GOT3 (cell line): Measurements from ENCODE around the gene RBM19.
"Not testable (repeated sequence)": the region's sequence is repeated elsewhere in the genome, so short reads cannot be mapped to it uniquely, and the experiment has no call there.

ENCODE experiments used
- DNase-seq: peaks from one replicate; lab custom pipeline; 2025; ENCODE audit warnings: mixed read lengths; lab: John Stamatoyannopoulos, UW

Gene RBM19

DNA sequence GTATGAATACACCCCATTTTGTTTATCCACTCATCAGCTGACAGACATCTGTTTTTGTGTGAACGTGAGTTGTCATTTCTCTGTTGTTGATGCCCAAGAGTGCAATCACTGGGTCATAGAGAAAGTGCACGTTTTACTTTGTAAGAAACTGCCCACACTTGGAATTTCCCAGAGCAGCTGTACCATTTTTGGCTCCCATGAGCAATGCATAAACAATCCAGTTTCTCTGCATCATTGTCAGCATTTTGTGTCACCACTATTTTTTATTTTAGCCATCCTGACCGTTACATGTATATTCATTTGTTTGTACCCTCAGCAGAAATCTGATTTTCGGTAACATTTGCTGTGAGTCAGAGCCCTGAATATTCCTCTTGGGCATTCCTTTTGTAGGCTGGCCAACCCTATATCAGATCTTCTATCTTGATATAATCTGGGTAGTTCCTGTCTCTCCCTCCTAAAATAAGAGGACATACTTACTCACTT is 62.7 kb downstream of the RBM19 start:
- DNase-seq = no peak

DNA sequence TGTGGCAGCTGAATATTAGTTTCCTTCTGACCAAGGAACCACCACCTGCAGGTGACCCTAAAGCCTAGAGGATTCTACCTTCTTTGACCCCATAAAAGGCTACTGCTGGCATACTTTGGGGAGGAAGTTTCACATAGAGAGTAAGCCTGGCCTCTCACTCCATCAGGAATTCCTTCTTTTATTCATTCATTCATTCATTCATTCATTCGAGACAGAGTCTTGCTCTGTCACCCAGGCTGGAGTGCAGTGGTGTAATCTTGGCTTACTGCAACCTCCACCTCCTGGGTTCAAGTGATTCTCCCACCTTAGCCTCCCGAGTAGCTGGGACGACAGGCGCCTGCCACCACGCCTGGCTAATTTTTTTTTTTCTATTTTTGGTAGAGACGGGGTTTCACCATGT is 64.8 kb downstream of the RBM19 start:
- not testable (repeated sequence) for DNase-seq

DNA sequence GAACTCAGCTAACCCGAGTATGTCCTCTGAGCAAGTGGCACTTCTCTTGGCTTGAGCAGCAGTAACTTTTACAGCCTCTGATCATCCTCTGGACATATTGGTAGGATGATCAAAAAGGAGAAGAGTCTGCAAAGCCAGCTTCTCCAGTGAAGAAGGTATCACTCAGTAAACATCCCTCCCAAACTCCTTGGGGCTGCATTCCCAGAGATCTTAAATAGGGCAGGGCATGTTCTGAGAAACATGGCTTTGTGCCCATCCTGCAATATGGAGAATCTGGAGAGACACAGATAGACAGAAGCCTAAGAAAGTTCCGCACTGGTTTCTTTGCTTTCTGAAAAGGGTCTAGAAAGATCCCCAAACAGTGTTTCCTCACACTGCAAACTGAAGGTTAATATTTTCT is 65.4 kb downstream of the RBM19 start:
- DNase-seq = no peak

DNA sequence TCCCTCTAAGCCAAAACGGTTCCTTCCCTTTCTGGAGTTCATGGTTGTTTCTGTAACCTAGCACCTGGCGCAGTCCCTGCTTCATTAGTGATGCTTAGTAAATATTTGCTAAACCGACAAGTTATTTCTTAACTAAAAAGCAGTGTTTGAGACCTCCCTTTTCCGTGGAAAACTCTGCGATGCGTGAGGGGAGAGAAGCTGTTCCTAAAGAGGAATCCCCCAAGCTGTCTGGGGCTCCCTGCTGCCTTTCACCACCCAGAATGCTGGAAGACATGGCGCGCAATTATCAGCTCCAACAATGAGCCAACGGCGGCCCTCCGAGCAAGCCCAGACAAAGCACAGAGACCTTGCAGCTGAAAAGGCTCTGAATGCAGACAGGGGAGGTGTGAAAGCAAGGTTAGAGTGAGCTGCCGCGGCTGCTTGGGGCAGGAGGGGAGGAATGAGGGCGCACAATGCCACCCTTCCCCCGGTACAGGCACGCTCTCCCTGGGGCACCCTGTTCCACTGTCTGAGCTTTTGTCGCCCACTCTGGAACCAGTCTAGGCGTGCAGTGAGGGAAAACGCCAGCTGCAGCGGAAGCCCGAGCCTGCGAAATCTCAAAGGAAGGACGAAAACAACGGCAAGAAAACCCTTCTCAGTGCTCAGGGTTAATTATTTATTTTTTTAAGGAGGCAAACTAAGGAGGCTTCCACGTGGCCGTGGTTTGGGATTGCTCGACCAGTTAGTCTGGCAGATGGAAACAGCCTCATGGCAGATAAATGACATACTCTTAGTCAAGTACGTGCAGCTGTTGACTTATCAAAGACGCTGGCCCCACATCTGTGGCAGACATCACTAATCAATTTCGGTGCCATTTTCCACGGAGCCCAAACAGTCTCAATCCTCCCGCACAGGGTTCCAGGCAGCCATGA is 66.3 kb downstream of the RBM19 start:
- DNase-seq = no peak

DNA sequence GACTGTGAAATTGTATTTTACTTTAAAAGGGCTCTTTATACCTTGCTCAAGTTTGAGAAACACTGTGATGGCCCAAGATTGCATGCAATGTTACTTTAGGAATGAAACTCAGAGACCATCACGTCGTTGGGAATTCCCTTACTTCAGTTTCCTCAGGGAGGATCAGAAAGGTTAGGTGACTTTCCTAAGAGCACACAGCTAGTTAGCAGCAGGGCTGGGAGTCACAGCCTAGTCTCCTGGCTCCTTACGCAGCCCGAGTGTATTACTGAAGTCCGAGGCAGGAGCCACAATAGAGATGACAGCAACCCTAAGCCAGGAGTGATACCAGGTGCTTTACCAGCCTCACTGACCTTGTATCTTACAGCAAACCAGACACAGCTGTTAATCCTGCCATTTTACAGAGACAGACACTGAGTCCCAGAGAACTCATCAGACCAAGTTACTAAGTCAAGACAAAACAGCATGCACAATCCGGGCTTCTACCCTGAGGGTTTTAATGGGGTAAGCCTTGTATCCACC is 67.0 kb downstream of the RBM19 start:
- no peak for DNase-seq

DNA sequence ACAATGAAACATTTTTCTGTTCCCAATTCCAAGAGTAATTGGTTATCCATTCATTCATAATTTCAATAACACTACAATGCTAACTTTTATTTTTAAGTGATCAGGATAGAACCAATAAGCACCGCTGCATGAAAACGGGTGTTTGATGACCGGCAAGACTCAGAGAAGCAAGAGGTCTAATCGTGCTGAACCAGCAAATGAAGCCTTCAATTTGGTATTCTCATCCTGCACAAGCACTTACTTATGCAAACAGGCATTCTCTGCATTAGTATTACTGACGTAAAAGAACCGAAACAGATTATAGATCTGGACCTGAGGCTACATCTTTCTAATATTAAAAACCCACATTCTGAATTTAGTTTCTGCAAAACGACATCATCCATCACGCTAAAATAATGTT is 67.7 kb downstream of the RBM19 start:
- DNase-seq = no peak

DNA sequence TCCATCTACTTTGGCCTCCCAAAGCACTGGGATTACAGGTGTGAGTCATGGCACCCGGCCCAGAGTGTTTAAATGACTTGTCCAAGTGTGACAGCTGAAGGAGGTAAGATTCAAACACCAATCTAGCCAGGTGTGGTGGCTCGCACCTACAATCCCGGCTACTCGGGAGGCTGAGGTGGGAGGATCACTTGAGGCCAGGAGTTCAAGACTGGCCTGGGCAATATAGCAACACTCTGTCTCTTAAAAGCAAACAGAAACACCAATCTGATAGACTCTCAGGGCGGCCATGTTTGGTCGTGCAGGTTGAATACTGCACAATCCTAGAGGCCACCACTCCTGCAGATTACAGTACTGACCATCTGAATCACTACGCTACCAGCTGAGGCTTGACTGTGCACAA is 68.7 kb downstream of the RBM19 start:
- DNase-seq = no peak

DNA sequence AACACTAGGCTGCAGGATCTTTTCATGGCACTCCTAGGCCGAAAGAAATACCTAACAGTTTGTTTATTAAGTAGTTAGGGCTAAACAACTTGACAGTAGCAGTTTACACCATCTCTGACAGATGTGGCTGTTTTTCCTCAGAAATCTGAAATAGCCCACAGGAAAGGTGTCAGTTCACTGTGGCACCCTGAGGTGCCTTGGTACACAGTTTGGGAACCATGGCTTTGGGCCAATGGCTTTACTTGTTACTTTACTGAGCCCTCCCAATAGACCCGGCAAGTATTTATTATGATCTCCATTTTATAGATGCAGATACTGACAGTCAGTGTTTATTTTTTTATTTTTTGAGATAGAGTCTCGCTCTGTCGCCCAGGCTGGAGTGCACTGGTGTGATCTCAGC is 69.3 kb downstream of the RBM19 start:
- no peak for DNase-seq

DNA sequence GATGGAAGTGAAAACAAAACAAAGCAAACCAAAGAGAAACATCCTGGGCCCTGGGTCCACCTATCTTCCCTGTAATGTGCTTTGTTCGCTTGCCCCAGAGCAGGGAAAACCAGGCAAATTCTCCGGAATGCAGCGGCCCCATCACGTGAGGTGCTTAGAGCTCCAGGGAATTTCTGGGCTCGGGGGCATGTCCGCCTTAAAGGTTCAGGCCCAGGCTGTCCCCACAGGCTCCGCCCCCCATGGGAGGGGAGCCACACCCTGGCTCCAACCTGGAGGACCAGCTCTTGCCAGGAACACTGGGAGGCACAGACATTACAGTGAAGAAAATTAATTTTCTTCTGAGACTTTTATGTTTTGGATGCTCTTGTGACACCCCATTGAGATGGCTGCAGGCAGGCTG is 69.9 kb downstream of the RBM19 start:
- DNase-seq = no peak

DNA sequence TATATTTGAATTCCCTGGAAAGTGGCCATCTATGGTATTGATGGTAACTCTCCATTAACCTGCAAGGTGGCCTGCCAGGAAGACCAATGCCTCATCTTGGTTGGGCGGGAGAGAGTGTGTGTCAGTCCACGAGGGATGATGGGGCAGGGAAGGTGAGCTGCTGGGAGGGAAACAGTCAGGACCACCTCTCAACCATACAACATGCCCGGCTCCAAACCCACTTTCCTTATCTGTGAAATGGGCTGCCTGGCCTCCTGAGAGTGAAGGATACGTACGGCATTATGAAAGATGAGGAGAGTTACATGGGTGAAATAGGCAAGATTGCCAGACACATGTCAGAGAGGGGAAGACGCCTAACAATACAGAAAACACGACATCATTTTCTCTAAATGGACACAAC is 70.9 kb downstream of the RBM19 start:
- DNase-seq = no peak

DNA sequence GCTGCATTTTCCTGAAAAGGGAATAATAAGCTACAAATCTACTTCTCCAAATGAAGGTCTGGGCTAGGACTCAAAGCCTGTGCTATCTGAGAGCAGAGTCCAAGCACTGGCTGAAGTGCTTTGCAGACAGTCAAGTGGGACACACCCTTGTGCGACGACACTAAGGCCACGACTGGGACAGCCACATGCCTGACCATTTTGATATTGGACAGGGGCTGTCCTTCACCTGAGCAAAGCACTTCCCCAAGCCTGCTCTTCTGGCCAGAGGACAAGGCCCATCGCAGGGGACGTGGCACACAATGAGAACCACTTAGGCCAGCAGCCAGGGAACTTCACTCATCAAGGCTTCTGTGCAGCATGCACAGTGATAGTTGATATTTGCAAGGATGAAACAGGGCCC is 71.4 kb downstream of the RBM19 start:
- DNase-seq = no peak

DNA sequence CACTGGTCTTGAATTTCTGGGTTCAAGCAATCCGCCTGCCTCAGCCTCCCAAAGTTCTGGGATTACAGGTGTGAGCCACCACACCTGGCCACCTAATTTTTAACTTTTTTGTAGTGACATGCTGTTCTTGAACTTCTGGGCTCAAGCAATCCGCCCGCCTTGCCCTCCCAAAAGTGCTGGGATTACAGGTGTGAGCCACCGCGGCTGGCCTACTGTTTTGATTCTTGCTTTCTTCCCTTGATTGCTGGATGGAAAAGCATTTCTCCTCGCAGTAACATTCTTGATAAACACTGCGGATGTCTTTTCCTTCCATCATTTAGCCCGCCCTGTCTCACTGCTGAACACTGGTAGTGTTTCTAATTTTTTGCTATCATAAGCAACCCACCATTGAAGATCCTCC is 72.9 kb downstream of the RBM19 start:
- no peak for DNase-seq

DNA sequence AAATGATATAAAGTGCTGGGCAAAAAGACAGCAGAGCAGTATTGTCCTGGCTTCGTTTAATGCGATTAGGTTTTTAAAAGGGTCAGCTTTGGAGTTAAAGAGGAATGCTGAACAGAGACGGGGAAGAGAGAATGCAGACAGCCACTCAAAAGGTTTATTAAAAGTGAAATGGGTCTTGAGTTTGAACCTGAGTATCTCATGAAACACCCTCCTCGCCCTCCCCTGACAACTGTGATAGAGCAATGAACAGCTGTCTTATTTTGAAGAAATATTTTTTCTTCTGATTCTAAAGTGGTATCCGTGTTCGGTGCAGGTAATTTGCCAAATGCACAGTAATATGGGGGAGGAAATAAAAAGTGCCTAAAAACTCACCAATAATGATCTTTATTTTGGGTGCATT is 73.6 kb downstream of the RBM19 start:
- no peak for DNase-seq

DNA sequence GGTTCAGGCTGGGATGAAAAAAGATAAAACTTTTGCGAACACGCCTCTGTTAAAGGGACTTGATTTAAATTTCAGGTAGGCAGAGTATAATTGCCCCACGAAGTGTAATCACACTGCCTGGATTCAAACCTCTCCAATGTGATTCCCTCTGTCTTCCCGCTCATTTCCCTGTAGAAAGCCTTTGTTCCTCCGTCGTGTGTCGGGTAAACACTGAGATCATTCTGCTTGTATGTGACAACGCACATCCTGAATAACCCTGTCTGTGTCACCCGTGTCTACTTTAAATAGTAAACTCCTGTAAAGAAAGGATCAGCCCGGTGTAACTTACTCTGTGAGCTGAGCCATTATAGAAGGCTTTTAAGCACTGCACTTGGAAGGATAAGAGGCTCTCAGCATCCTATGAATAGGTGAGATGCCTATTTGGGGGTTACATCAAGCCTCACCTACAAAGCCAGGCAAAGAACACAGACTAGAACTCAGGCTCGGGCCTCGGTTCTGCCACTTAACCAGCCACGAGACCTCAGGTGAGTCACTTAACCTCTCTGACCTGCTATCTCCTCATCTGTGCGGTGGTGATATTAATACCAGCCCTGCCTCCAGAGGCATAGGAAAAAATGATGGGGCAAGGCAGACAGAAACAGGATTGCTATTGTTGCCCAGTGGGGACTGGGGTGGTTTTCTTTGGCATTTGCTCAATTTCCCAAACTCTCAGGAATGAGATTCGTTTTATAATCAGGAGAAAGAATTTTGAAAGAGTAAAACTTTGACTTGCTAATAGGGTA is 74.2 kb downstream of the RBM19 start:
- DNase-seq = no peak

DNA sequence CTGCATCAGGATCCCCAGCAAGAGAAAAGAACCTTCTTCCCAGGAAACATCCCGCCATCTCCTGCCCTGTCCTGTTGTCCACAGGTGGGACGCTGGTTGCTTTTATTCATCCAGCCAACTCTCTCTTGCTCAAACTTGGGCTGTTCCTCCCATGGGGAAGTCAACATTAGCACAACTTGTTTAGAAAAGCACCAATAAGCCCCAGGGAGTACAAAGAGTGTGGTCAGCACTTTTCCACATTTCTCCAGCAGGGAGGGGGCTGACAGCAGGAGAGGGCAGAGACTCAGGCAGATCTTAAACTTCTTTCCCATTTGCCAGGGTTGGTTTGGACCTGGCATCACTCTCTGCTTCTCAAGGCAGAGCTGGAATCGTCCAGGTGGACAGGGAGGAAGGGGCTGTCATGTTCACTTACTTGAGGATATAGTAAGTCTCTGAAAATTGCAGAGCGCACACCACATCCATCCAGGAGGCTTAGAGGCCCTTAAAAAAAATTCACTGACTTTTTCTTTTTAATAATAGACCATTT is 74.9 kb downstream of the RBM19 start:
- no peak for DNase-seq

DNA sequence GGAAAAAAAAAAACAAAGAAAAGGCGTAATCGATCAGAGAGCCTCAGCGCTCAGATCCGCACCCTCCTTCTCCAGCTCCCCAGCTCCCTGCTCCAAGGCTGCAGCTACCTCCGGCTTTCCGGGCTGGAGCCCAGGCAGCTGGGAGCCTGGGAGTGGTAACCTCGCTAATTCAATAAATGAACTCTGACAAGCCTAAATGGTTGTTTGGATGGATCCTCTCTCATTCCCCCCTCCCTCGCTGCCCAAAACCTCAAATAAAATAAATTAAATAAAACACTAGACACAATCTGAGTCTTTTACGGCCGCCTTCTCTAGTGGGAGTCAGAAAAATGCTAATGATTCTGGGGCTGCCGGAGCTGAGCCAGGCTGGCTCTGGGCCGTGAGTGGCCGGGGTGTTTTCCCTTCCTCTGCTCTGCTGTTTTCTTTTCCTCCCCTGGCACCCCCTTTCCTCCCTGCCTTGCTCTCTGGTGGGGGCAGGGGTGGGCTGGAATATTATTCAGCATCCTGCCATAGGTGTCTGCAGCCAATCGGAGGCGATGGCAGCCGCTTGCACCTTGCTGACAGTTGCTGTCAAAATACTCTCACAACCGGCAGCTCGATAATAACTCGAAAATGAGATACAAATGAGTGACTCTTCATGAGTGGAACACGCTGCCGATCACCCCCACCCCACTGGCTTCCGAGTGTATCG is 76.1 kb downstream of the RBM19 start:
- no peak for DNase-seq

DNA sequence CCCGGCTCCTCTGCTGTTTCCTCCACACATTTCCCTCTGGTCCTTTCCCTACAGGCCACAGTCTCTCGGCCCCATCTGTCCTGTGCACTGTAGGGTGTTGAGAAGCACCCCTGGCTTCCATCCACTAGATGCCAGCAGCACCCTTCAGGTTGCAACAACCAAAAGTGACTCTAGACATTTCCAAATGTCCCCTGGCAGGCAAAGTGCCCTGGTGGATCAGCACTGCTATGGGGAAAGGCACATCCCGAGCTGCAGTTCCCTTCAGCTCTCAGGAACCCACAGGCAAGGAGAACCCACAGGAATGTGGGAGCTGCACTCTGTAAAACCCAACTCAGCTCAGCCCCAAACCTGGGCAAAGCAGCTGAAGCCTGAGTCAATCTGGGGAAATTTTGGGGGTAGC is 77.0 kb downstream of the RBM19 start:
- DNase-seq = no peak

DNA sequence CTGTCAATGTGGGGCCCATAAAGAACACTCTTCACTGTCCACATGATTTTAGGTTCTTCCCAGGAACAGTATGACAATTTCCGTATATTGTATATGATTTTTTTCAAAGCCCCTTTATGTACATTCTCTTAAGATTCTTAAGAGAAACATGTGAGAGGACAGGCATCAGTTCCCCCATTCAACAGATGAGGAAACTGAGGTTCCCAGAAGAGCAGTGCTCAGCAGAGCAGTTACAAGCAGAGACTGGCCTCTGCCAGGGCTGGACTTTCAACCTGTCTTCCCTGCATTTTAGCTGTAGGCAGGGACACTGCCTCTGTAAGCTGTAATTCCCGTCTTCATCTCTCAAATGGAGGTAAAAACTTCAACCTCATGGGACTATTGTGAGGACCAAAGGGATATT is 77.7 kb downstream of the RBM19 start:
- no peak for DNase-seq

DNA sequence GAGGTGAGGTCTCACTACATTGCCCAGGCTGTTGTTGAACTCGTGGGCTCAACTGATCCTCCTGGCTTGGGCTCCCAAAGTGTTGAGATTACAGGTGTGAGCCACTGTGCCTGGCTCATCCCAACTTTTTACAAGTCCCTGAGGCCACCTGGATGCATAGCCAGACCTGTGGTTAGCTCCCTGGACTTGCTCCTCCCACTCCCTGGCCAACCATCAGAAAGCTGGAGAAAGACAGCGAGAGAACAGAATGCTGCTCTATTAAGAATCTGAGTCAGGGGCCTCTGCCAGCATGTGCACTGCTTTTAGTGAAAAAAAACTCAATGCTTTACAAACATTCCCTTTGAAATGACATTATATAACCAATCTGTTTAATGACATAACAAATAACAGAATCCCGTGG is 78.2 kb downstream of the RBM19 start:
- no peak for DNase-seq

DNA sequence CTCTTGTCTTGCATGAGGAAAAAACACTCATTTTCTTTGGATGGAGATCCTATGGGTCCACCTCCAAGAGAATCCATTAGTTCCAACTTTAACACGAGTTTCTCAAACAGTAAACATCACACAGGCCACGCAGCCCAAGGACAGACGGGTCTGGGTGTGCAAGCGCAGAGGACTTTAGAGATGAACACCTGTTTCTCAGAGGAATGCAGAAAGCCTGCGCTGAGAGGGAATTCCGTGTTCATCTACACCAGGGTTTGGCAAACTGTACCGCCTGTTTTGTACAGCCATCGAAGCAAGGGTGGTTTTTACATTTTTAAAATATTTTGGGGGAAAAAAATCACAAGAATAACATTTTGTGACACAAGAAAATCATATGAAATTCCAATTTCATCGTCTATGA is 79.4 kb downstream of the RBM19 start:
- no peak for DNase-seq

DNA sequence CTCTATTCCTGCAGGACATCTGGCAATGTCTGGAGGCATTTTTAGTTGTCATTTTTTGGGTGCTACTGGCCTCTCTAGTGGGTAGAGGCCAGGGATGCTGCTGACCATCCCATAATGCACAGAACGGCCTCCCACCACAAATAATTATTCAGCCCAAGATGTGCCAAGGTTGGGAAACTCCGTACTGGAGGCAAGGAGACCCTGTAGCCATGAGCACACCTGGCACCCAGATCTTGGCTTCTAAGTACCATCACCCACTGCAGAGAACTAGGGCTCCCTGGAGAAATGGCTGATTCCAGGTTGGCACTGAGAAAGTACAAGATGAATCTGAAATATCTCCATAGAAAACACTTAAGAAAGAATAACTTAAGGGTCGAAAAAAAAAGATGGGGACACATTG is 81.7 kb downstream of the RBM19 start:
- no peak for DNase-seq

DNA sequence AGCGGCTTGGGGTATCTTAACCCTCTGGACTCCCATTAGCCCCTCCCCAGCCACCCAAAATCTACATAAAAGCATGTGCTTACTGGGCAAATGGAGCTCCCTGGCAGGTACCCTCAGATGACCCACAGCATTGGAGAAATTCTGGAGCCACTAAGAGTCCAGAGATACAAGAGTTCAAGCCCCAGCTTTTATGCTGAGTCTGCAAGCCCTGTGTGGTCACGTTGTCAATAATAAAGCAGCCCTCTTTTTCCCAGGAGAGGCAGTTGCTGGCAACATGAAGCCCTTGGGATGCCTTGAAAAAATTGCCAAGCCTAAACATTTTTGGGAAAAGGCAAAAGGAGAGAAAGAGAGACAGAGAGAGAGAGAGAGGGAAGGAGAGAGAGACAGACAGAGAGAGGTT is 83.4 kb downstream of the RBM19 start:
- DNase-seq = no peak
